Suprapubic skin (tissue), 4 donors: ENCODE measurements around the gene SORL1-AS1.
A peak's percentile ranks its signal among the peaks of the same experiment; 100 is the strongest.

Source experiments
- DNase-seq, 2 donors: peaks; one replicate each; pipeline ENCODE4 v3.0.0-alpha.2; 2019; ENCODE audit warnings: low spot score in 2 of 2
- H3K27ac ChIP-seq: fragments of 200-600 bp; sonication (generic); one replicate; pipeline ENCODE4 v1.5.1; 2019
- H3K27me3 ChIP-seq: fragments of 200-600 bp; sonication (generic); one replicate; pipeline ENCODE4 v1.5.1; 2019
- H3K36me3 ChIP-seq: fragments of 200-600 bp; sonication (generic); one replicate; pipeline ENCODE4 v1.5.1; 2019
- H3K4me1 ChIP-seq: fragments of 200-600 bp; sonication (generic); one replicate; pipeline ENCODE4 v1.5.1; 2019
- H3K4me3 ChIP-seq: fragments of 200-600 bp; sonication (generic); one replicate; pipeline ENCODE4 v1.5.1; 2019; ENCODE audit warnings: mild to moderate bottlenecking
- H3K9me3 ChIP-seq: fragments of 200-600 bp; sonication (generic); one replicate; pipeline ENCODE4 v1.5.1; 2019
- CTCF ChIP-seq, 2 donors: fragments of 200-600 bp in 1 of 2; fragments of 450-650 bp in 1 of 2; sonication (generic) in 1 of 2; IDR thresholded peaks; one replicate each; pipeline ENCODE4 v1.5.1; 2016 to 2019; ENCODE audit warnings: antibody characterized with exemption in 2 of 2, mild to moderate bottlenecking in 1 of 2, moderate library complexity in 1 of 2
- EP300 ChIP-seq: sonication (generic); formaldehyde crosslinking; IDR thresholded peaks from one replicate; pipeline ENCODE4 v1.6.1; 2017; ENCODE audit warnings: antibody characterized with exemption
- POLR2A ChIP-seq, 2 donors: fragments of 450-650 bp; IDR thresholded peaks; one replicate each; pipeline ENCODE4 v1.6.1; 2017; ENCODE audit warnings: antibody characterized with exemption in 2 of 2, mild to moderate bottlenecking in 2 of 2, moderate library complexity in 2 of 2
- POLR2AphosphoS5 ChIP-seq, 3 donors: sonication (generic); formaldehyde crosslinking; IDR thresholded peaks; one replicate each; pipeline ENCODE4 v1.6.1; 2017; ENCODE audit warnings: antibody characterized with exemption in 3 of 3
- WGBS: methylation state at CpG from one replicate; pipeline ENCODE4 v1.1.5; 2018; 5-methylcytosine and 5-hydroxymethylcytosine counted together

SORL1-AS1 gene

GRCh38 chr11:121467471-121467870, 14.7 kb upstream of the SORL1-AS1 start:
- no peaks in the 10 kb centered on the region for H3K9me3 ChIP-seq
- no peak overlapping the region for H3K4me3 ChIP-seq
- no peak for DNase-seq
- H3K4me1 ChIP-seq, result peaks cover 43% of the 10 kb centered on the region
- H3K27me3 ChIP-seq, result no peaks in the 10 kb centered on the region
- H3K36me3 ChIP-seq, result no peaks in the 10 kb centered on the region
- TF ChIP-seq CTCF (IDR thresholded peaks at IDR 0.05) (no peak), POLR2A (IDR thresholded peaks at IDR 0.05) (no peak), EP300 (no peak)
- H3K27ac ChIP-seq, result peak overlapping the region; percentile 71
- WGBS, result 34% methylated on average over 2 of the region's 2 CpGs

- TF ChIP-seq POLR2AphosphoS5 (IDR thresholded peaks at IDR 0.05), result peak in 1 of 3 donors; percentile 46
- no peak for TF ChIP-seq EP300
- TF ChIP-seq CTCF (IDR thresholded peaks at IDR 0.05), result no peak
- no peak for TF ChIP-seq POLR2A (IDR thresholded peaks at IDR 0.05)
- Histone ChIP-seq H3K4me3 (no peak overlapping the region), H3K27me3 (no peaks in the 10 kb centered on the region), H3K4me1 (peaks cover 43% of the 10 kb centered on the region), H3K36me3 (no peaks in the 10 kb centered on the region), H3K27ac (peak overlapping the region; percentile 76), H3K9me3 (no peaks in the 10 kb centered on the region)
- peak; percentile 92 to 93 for DNase-seq
- 16% methylated on average over 8 of the region's 8 CpGs for WGBS
These were observed 13.5 kb upstream of the SORL1-AS1 start for GRCh38 chr11:121466063-121466794.

- H3K9me3 ChIP-seq, result no peaks in the 10 kb centered on the region
These were observed 12.9 kb upstream of the SORL1-AS1 start for GRCh38 chr11:121465709-121466062.

GRCh38 chr11:121464352-121464946, 11.7 kb upstream of the SORL1-AS1 start:
- TF ChIP-seq CTCF (IDR thresholded peaks at IDR 0.05), result no peak
- Histone ChIP-seq H3K4me3 (no peak overlapping the region), H3K4me1 (peaks cover 43% of the 10 kb centered on the region), H3K36me3 (no peaks in the 10 kb centered on the region), H3K9me3 (no peaks in the 10 kb centered on the region), H3K27ac (no peak overlapping the region), H3K27me3 (no peaks in the 10 kb centered on the region)
- 38% methylated on average over 11 of the region's 11 CpGs for WGBS
- peak in 1 of 2 donors; percentile 77 for DNase-seq

More at GRCh38 chr11:121465709-121466062, 12.9 kb upstream of the SORL1-AS1 start:
- no peak for DNase-seq
- Histone ChIP-seq H3K4me3 (no peak overlapping the region), H3K4me1 (peaks cover 43% of the 10 kb centered on the region), H3K36me3 (no peaks in the 10 kb centered on the region), H3K27ac (peak overlapping the region; percentile 76), H3K27me3 (no peaks in the 10 kb centered on the region)
- 53% methylated on average over 8 of the region's 8 CpGs for WGBS
- no peak for TF ChIP-seq EP300
- TF ChIP-seq CTCF (IDR thresholded peaks at IDR 0.05), result no peak
- no peak for TF ChIP-seq POLR2AphosphoS5 (IDR thresholded peaks at IDR 0.05)
- TF ChIP-seq POLR2A (IDR thresholded peaks at IDR 0.05), result no peak

- Histone ChIP-seq H3K36me3 (no peaks in the 10 kb centered on the region), H3K4me1 (peaks cover 43% of the 10 kb centered on the region), H3K9me3 (no peaks in the 10 kb centered on the region), H3K27ac (no peak overlapping the region), H3K27me3 (no peaks in the 10 kb centered on the region), H3K4me3 (no peak overlapping the region)
- no peak for DNase-seq
- WGBS, result 89% methylated on average over 6 of the region's 6 CpGs
- no peak for TF ChIP-seq POLR2AphosphoS5 (IDR thresholded peaks at IDR 0.05)
- TF ChIP-seq EP300, result no peak
- TF ChIP-seq POLR2A (IDR thresholded peaks at IDR 0.05), result no peak
- no peak for TF ChIP-seq CTCF (IDR thresholded peaks at IDR 0.05)
These were observed 11.0 kb upstream of the SORL1-AS1 start for GRCh38 chr11:121463689-121464335.
